RWPE2 (cell line): ENCODE results near the gene ATP4B.

Source experiments
- ATAC-seq: fragments of 200-7000 bp; cut with Tn5 transposase; 3 replicates; pipeline ENCODE4 v1.9.1; 2021; ENCODE audit warnings: low read depth
- DNase-seq: peaks from one replicate; pipeline ENCODE4 v3.0.0-alpha.2; 2020; ENCODE audit warnings: low spot score
- H3K27ac ChIP-seq: fragments of 450-650 bp; 2 replicates; pipeline ENCODE4 v1.5.1; 2017; ENCODE audit warnings: mild to moderate bottlenecking; ENCODE audit not compliant: poor library complexity, severe bottlenecking
- H3K27me3 ChIP-seq: fragments of 250-450 bp; sonication (Bioruptor Pico); 2 replicates; pipeline ENCODE4 v1.5.1; 2021; ENCODE audit warnings: mild to moderate bottlenecking, moderate library complexity; ENCODE audit not compliant: insufficient read depth, poor library complexity, severe bottlenecking
- H3K36me3 ChIP-seq: fragments of 250-450 bp; sonication (Bioruptor Pico); 2 replicates; pipeline ENCODE4 v1.5.1; 2020; ENCODE audit warnings: low read depth, mild to moderate bottlenecking, moderate library complexity
- H3K4me1 ChIP-seq: fragments of 250-450 bp; sonication (Bioruptor Pico); 2 replicates; pipeline ENCODE4 v1.5.1; 2021; ENCODE audit warnings: mild to moderate bottlenecking, moderate library complexity; ENCODE audit not compliant: insufficient read depth, poor library complexity, severe bottlenecking
- H3K4me3 ChIP-seq: fragments of 250-450 bp; sonication (Bioruptor Pico); 2 replicates; pipeline ENCODE4 v1.5.1; 2021; ENCODE audit warnings: mild to moderate bottlenecking, moderate library complexity; ENCODE audit not compliant: severe bottlenecking
- H3K9me3 ChIP-seq: fragments of 250-450 bp; sonication (Bioruptor Pico); 2 replicates; pipeline ENCODE4 v1.5.1; 2021; ENCODE audit warnings: mild to moderate bottlenecking, moderate library complexity; ENCODE audit not compliant: severe bottlenecking
- CTCF ChIP-seq: fragments of 450-650 bp; IDR thresholded peaks from one replicate; pipeline ENCODE4 v1.5.1; 2017; ENCODE audit warnings: mild to moderate bottlenecking, moderate library complexity; ENCODE audit not compliant: poor library complexity, severe bottlenecking

ATP4B gene

GRCh38 chr13:113612607-113613006 lies 45.4 kb downstream of the ATP4B start:
- Histone ChIP-seq H3K9me3 (no peaks in the 10 kb centered on the region), H3K4me3 (no peak overlapping the region), H3K27ac (no peak overlapping the region), H3K27me3 (no peaks in the 10 kb centered on the region), H3K4me1 (no peaks in the 10 kb centered on the region), H3K36me3 (peaks cover 55% of the 10 kb centered on the region)
- ATAC-seq (no peak), DNase-seq (no peak)
- no peak for TF ChIP-seq CTCF

GRCh38 chr13:113611996-113612395 lies 46.0 kb downstream of the ATP4B start:
- ATAC-seq = no peak
- DNase-seq = no peak
- Histone ChIP-seq H3K27ac (no peak overlapping the region), H3K4me3 (no peak overlapping the region), H3K4me1 (no peaks in the 10 kb centered on the region), H3K36me3 (peaks cover 55% of the 10 kb centered on the region), H3K9me3 (no peaks in the 10 kb centered on the region), H3K27me3 (no peaks in the 10 kb centered on the region)
- TF ChIP-seq CTCF = no peak

- Histone ChIP-seq H3K36me3 (peaks cover 54% of the 10 kb centered on the region), H3K27ac (no peak overlapping the region), H3K27me3 (no peaks in the 10 kb centered on the region), H3K4me1 (no peaks in the 10 kb centered on the region), H3K4me3 (no peak overlapping the region), H3K9me3 (no peaks in the 10 kb centered on the region)
- TF ChIP-seq CTCF = no peak
- ATAC-seq (no peak), DNase-seq (no peak)
Measured at GRCh38 chr13:113610266-113610665, 47.7 kb downstream of the ATP4B start.

GRCh38 chr13:113609616-113610015 lies 48.4 kb downstream of the ATP4B start:
- Histone ChIP-seq H3K36me3 (peaks cover 54% of the 10 kb centered on the region), H3K27me3 (no peaks in the 10 kb centered on the region), H3K9me3 (no peaks in the 10 kb centered on the region), H3K27ac (no peak overlapping the region), H3K4me1 (no peaks in the 10 kb centered on the region), H3K4me3 (no peak overlapping the region)
- ATAC-seq = no peak
- TF ChIP-seq CTCF = no peak
- no peak for DNase-seq

- Histone ChIP-seq H3K4me1 (no peaks in the 10 kb centered on the region), H3K27me3 (no peaks in the 10 kb centered on the region), H3K36me3 (peaks cover 58% of the 10 kb centered on the region), H3K27ac (no peak overlapping the region), H3K9me3 (no peaks in the 10 kb centered on the region), H3K4me3 (no peak overlapping the region)
- DNase-seq (no peak), ATAC-seq (no peak)
- no peak for TF ChIP-seq CTCF
Measured at GRCh38 chr13:113608967-113609533, 48.9 kb downstream of the ATP4B start.
